Activated CD4-positive, alpha-beta T cell treated with anti-CD3 and anti-CD28 coated beads, Interleukin-2, amount 10 ng/mL, durations not matched to agents 7 days and 5 days (primary cell): Measurements from ENCODE around the gene GAS2L1. TPM values are rescaled to one million over a fixed set of nuclear protein-coding genes. Genes with fewer than 3 reads are reported as not detected.

ENCODE experiments used
- CTCF ChIA-PET: fragments of 350-600 bp; sonication (Branson Sonifier 250); formaldehyde crosslinking; loops from one replicate; lab custom pipeline; 2021; ENCODE audit warnings: antibody characterized with exemption; lab: Charles Lee
- POLR2A ChIA-PET: fragments of 350-600 bp; sonication (Branson Sonifier 250); formaldehyde crosslinking; loops from one replicate; lab custom pipeline; 2021; ENCODE audit warnings: antibody characterized with exemption; lab: Charles Lee
- DNase-seq: peaks from one replicate; pipeline ENCODE4 v3.0.0-alpha.2; 2020
- H3K27ac Mint-ChIP-seq: one replicate; pipeline ENCODE4 v1.8.0; 2021; ENCODE audit warnings: mild to moderate bottlenecking, moderate library complexity, mixed read lengths
- H3K27me3 Mint-ChIP-seq: one replicate; pipeline ENCODE4 v1.8.0; 2021; ENCODE audit warnings: mixed read lengths
- H3K36me3 Mint-ChIP-seq: one replicate; pipeline ENCODE4 v1.8.0; 2021; ENCODE audit warnings: low read depth, mixed read lengths
- H3K4me1 Mint-ChIP-seq: one replicate; pipeline ENCODE4 v1.8.0; 2021; ENCODE audit warnings: mixed read lengths
- H3K4me3 Mint-ChIP-seq: one replicate; pipeline ENCODE4 v1.8.0; 2021; ENCODE audit warnings: mild to moderate bottlenecking, moderate library complexity, mixed read lengths
- H3K9me3 Mint-ChIP-seq: one replicate; pipeline ENCODE4 v1.8.0; 2021; ENCODE audit warnings: mixed read lengths
- total RNA-seq, 2 experiments: library from RNA; stranded (reverse); gene quantifications; one replicate each; pipeline ENCODE4 v1.2.3, GENCODE V29; 2021

Gene GAS2L1
- total RNA-seq, 2 experiments from 2014 or later = 4.7 to 5.1 TPM

DNA sequence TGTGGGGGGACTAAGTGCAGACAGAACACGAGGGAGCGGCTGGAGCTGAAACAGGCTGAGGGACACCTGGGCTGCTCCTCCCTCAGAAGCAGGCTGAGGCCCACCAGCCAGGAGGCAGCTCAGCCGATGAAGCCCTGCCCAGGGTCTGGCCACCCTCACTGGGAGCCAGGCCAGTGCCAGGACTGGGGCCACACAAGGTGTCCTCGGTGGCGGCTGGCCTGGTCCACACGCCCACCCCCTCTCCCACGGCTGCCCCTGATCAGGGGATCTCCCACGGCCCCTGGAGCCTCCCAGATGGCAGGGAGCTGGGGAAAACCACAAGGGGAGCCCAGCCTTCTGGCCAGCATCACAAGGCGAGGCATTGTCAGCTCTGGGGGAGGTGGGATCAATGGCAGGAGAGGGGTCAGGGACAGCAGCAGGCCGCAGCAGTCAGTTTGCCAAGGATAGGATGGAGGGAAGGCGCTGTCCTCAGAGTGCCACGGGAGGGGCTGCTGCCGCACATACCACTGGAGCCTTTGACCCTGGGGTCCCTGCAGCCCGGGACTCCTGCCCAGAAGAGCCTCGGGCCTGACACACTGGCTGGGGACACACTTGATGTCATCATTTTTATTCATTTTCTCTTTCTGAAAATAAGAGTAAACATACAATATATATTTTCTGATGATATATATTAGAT lies 20.8 kb downstream of the GAS2L1 start:
- ChIA-PET POLR2A (no interaction called here), CTCF (interaction anchor here (1.1 kb wide), 1 partner anchor 14 kb away, joined by 3 read pairs; no protein-coding TSS in a partner anchor)
- Mint-ChIP-seq H3K27me3 (no peaks in the 10 kb centered on the region), H3K36me3 (peaks cover 8% of the 10 kb centered on the region), H3K4me3 (no peak overlapping the region), H3K4me1 (no peaks in the 10 kb centered on the region), H3K27ac (no peak overlapping the region), H3K9me3 (no peaks in the 10 kb centered on the region)
- no peak for DNase-seq

DNA sequence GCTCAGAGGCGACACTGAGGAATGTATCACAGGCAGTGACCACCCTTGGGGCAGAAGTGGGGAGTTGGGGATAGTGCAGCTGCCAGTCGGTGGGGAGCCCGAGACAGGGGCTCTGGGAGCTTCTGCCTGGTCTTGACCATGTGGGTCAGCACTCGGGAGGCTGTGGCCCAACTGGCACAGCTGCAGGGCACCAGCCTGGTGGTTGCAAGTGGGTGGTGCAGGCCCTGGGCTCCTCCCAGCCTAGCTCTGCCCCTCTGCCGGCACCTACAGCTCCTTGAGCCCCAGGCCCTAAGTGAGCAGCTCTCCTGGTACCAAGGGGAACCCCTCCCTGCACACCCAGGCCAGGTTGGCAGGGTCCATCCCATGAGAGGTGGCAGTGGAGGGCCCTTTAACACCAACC lies 21.6 kb downstream of the GAS2L1 start:
- no peaks in the 10 kb centered on the region for H3K9me3 Mint-ChIP-seq
- no peaks in the 10 kb centered on the region for H3K27me3 Mint-ChIP-seq
- H3K4me1 Mint-ChIP-seq = no peaks in the 10 kb centered on the region
- peaks cover 8% of the 10 kb centered on the region for H3K36me3 Mint-ChIP-seq
- H3K4me3 Mint-ChIP-seq = no peak overlapping the region
- ChIA-PET CTCF (interaction anchor here (0.5 to 1.1 kb wide), 2 partner anchors 15 to 1827 kb away, joined by 3 read pairs; no protein-coding TSS in a partner anchor), POLR2A (no interaction called here)
- no peak overlapping the region for H3K27ac Mint-ChIP-seq
- DNase-seq = no peak

DNA sequence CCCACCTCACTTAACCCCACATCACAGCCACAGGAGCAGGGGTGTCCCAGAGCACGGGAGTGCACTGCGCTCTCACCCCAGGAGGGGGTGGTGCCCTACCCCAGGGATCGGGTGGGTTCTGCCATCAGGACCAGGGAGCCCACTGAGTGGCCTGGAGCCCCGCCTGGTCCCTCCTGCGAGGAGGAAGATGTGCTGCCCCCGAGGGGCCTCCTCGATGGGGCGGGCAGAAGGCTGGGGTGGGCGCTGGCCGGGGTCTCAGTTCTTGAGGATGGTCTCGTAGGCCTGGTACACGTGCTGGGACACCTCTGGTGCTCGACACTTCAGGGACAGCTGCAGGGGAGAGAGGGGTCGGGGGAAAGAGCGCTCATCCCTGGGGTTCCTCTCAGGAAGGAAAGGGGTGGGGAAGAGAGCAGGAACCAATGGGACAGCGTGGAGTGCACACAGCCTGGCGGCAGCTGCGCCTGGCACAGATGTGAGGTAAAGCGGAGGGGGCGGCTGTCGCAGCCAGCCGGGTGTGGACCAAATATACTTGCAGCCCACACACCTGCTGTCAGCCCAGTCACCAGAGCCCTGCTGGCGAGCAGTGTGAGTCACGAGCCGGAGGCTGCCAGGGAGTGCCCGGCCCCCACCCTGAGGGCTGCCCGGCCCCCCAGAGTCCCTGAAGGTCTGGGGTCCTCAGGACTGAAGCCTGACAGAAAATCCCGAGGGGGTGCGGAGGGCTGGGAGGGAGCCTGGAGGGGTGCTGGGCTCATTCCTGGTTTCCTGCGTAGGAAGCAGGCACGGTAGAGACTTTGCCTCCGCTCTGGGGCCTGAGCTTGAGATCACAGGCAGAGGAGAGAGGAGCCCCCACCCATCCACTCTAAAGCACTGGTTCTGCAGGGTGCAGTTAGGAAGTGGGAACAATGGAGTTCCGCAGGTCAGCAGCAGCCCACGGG lies 22.4 kb downstream of the GAS2L1 start:
- no peaks in the 10 kb centered on the region for H3K9me3 Mint-ChIP-seq
- H3K4me1 Mint-ChIP-seq = no peaks in the 10 kb centered on the region
- H3K36me3 Mint-ChIP-seq = peaks cover 8% of the 10 kb centered on the region
- no peaks in the 10 kb centered on the region for H3K27me3 Mint-ChIP-seq
- H3K4me3 Mint-ChIP-seq = no peak overlapping the region
- ChIA-PET POLR2A (no interaction called here), CTCF (interaction anchor here (0.5 to 1.1 kb wide), 2 partner anchors 16 to 1826 kb away, joined by 3 read pairs; no protein-coding TSS in a partner anchor)
- DNase-seq = no peak
- no peak overlapping the region for H3K27ac Mint-ChIP-seq

DNA sequence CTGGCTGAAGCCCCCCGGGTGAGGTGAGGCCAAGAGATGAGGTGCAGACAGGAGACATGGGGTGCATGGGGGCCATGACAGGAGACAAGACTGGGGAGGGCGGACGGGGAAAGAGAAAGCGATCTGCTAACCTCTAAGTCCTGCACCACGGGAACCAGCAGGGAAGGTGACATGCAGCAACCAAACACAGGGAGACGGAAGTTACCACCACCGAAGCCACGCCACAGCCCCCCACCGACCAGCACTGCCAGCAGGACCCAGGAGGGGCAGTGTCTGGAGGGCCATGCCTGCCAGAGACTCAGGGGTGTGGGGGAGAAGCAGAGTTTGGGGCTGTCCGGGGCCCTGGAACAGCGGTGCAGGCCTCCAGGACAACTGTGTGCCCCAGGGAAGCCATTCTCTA lies 23.1 kb downstream of the GAS2L1 start:
- CTCF ChIA-PET = no interaction called here
- no peak overlapping the region for H3K4me3 Mint-ChIP-seq
- peaks cover 8% of the 10 kb centered on the region for H3K36me3 Mint-ChIP-seq
- H3K9me3 Mint-ChIP-seq = no peaks in the 10 kb centered on the region
- no peak for DNase-seq
- POLR2A ChIA-PET = no interaction called here
- H3K27me3 Mint-ChIP-seq = no peaks in the 10 kb centered on the region
- no peak overlapping the region for H3K27ac Mint-ChIP-seq
- no peaks in the 10 kb centered on the region for H3K4me1 Mint-ChIP-seq

DNA sequence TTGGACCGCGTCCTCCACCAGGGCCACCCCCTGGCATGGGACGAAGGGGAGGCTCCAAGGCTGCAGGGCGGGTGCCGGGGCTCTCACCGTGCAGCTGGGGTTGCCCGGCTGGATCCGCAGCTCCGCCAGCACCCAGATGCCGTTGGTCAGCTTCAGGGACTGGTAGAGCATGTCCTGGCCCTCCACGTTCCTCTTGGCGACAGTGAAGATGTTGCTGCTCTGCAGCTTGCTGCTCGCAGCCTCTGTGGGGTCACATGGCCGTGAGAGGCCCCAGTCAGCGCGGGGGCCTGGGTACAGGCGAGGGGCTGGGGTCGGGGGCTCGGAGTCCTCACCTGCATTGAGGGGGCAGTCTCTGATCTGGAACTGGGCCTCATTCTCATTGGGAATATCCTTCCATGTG lies 23.8 kb downstream of the GAS2L1 start:
- CTCF ChIA-PET = no interaction called here
- POLR2A ChIA-PET = no interaction called here
- peaks cover 11% of the 10 kb centered on the region for H3K36me3 Mint-ChIP-seq

DNA sequence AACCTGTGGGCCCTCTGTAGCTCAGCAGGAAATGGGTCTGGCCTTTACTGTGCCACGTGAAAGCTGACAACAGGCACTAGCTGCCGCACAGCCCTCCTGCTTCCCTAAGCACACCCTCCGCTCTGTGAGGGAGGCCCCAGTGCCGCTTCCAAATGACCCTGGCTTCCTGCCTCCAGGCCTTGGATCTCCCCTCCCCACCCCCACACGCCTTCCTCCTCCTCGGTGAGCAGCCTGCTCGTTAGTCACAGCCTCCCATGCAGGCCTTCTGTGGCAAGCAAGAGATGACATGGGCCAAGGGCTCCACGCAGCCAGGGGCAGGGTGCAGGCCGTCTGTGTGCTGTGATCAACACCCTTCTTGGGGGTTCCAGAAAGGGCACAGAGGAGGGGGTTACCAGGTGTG lies 24.3 kb downstream of the GAS2L1 start:
- Mint-ChIP-seq H3K27me3 (no peaks in the 10 kb centered on the region), H3K27ac (no peak overlapping the region), H3K4me3 (no peak overlapping the region), H3K36me3 (peaks cover 12% of the 10 kb centered on the region), H3K4me1 (no peaks in the 10 kb centered on the region), H3K9me3 (no peaks in the 10 kb centered on the region)
- CTCF ChIA-PET = no interaction called here
- no peak for DNase-seq
- POLR2A ChIA-PET = no interaction called here

More for the DNA sequence above, 23.8 kb downstream of the GAS2L1 start:
- H3K27me3 Mint-ChIP-seq = no peaks in the 10 kb centered on the region
- no peak for DNase-seq
- no peaks in the 10 kb centered on the region for H3K9me3 Mint-ChIP-seq
- H3K4me3 Mint-ChIP-seq = no peak overlapping the region
- no peak overlapping the region for H3K27ac Mint-ChIP-seq
- H3K4me1 Mint-ChIP-seq = no peaks in the 10 kb centered on the region

DNA sequence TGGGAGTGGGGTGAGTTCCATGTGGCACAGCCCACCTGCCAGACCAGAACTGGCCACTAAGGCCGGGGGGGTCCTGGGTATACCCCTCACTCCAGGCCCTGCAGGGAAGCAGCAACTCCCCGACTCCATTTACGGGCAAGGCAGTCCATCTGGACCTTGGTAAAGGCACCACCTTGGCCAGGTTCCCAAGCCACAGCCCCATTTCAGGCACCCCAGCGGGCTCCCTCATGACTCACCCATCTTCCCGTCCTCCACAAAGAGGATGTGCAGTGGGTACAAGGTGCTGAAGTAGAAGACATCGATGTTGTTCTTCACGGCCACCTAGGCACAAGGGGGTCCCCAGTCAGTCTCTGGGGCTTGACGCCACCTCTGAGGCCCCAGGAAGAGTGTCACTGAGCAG lies 24.8 kb downstream of the GAS2L1 start:
- no peaks in the 10 kb centered on the region for H3K27me3 Mint-ChIP-seq
- no peak overlapping the region for H3K27ac Mint-ChIP-seq
- no peaks in the 10 kb centered on the region for H3K4me1 Mint-ChIP-seq
- ChIA-PET CTCF (interaction anchor here (2.2 kb wide), 1 partner anchor 10 kb away, joined by 5 read pairs; no protein-coding TSS in a partner anchor), POLR2A (no interaction called here)
- no peak for DNase-seq
- no peaks in the 10 kb centered on the region for H3K9me3 Mint-ChIP-seq
- no peak overlapping the region for H3K4me3 Mint-ChIP-seq
- H3K36me3 Mint-ChIP-seq = peaks cover 14% of the 10 kb centered on the region

DNA sequence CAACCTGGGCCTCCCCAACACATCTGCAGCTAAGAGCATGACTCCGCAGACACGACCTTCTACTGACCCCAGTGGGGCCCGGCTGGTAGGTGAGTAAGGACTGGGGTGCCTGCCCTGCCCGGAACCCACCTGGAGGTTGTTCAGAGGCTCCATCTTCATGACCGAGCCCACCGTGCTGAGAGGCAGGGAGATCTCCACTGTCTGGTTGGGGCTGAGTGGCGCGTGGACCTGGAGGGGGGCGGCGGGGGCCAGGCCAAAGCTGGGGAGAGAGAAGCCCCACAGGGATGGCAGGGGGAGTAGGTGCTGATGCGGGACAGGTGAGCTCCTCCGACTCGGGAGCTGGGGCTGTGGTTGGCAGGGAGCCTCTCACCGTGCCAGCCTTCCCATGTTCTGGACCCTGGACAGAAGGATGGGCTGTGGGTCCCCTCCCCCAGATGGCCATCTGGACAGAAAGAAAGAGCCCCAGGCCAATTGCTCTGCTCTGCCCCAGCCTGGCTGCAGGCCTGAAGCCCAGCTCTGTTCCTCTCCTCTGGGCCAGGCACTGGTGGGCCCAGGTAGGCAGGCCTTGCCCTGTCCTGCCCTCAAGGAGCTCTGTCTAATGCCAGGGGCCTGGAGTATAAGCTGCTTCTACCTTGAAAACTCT lies 25.3 kb downstream of the GAS2L1 start:
- Mint-ChIP-seq H3K9me3 (no peaks in the 10 kb centered on the region), H3K27ac (no peak overlapping the region), H3K4me1 (no peaks in the 10 kb centered on the region), H3K27me3 (no peaks in the 10 kb centered on the region), H3K4me3 (no peak overlapping the region), H3K36me3 (peaks cover 10% of the 10 kb centered on the region)
- ChIA-PET POLR2A (no interaction called here), CTCF (interaction anchor here (2.2 kb wide), 1 partner anchor 11 kb away, joined by 5 read pairs; no protein-coding TSS in a partner anchor)
- DNase-seq = no peak

DNA sequence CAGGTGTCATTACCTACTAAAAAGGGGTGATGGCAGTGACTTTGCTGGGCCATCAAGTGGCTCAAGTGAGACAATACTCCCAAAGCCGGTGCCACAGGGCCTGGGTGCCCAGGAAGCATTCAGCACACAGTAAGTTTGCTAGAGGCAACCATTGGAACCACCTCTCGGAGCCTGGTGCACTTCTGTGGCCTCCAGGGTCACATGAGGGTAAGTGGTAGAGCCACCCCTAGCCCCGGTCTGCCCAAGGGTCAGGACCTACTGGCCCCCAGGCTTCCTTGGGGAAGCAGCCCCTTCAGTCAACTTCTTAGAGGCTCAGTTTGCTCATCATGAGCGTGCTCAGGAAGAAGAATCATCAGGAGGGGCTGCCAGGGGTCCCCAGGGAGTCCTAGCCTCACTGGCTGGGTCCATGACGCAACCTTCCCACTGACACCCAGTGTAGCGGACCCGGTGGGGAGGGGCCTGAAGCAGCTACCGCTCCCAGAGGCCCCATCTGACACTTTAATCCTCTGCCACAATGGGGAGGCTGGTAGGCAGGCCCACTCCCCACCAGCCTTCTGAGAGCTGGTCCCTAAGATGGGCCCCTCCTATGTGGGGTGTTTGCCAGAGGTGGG lies 26.5 kb downstream of the GAS2L1 start:
- ChIA-PET POLR2A (no interaction called here), CTCF (interaction anchor here (0.6 to 2.2 kb wide), 2 partner anchors 12 to 22 kb away, joined by 3 to 5 read pairs; no protein-coding TSS in a partner anchor)
- Mint-ChIP-seq H3K9me3 (no peaks in the 10 kb centered on the region), H3K36me3 (peaks cover 10% of the 10 kb centered on the region), H3K4me3 (no peak overlapping the region), H3K27ac (no peak overlapping the region), H3K4me1 (no peaks in the 10 kb centered on the region), H3K27me3 (no peaks in the 10 kb centered on the region)
- DNase-seq = no peak

DNA sequence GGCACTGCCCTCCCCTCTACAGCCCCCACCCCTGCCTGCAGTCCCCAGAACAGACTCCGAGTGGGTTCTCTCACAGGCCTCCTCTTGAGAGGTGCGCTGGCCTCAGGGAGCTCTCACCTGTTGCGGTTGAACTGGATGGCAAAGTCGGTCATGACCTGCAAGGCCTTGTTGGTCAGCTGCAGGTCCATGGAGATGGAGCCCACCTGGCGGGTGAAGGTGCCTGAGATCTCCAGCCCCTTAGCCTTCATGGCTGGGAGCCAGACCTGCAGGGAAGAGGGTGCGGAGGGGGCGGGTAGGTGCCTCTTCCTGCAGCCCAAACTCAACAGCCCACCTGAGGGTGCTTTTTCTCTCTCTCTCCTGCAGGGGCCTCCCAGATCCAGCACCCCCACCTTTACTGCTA lies 27.7 kb downstream of the GAS2L1 start:
- H3K36me3 Mint-ChIP-seq = peaks cover 15% of the 10 kb centered on the region
- DNase-seq = no peak
- no peak overlapping the region for H3K4me3 Mint-ChIP-seq
- H3K9me3 Mint-ChIP-seq = no peaks in the 10 kb centered on the region
- CTCF ChIA-PET = no interaction called here
- H3K27ac Mint-ChIP-seq = no peak overlapping the region
- POLR2A ChIA-PET = no interaction called here
- no peaks in the 10 kb centered on the region for H3K4me1 Mint-ChIP-seq
- H3K27me3 Mint-ChIP-seq = no peaks in the 10 kb centered on the region

DNA sequence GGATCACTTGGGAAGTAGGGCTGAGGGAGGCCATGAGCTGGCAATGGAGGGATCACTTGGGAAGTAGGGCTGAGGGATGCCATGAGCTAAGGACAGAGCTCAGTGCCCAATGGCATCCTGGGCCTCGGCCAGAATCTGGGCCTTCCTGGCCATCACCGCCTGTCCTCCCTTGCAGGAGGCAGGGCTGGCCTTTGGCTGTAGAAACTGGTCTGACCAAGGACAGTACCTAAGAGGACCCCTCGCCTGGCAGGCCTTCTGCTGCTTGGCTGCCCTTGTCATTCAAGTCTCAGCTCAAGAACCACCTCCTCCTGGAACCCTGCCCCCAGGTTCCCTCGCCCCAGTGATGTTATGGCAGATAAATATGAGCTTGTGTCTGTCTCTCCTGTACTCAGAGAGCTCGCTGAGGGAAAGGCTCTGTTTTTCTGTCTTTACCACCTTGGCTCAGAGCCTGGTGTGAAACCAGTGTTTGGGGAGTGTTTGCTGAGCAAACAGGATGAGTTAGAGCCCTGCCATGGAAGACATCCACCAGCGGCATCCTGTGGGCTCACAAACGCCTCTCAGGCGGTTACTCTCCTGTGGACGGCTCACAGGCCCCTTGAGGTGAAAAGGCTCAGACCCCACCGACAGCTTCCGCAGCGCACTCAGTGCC lies 28.4 kb downstream of the GAS2L1 start:
- peaks cover 15% of the 10 kb centered on the region for H3K36me3 Mint-ChIP-seq
- H3K27ac Mint-ChIP-seq = no peak overlapping the region
- POLR2A ChIA-PET = no interaction called here
- H3K27me3 Mint-ChIP-seq = no peaks in the 10 kb centered on the region
- no peaks in the 10 kb centered on the region for H3K9me3 Mint-ChIP-seq
- H3K4me3 Mint-ChIP-seq = no peak overlapping the region
- CTCF ChIA-PET = no interaction called here
- DNase-seq = no peak
- H3K4me1 Mint-ChIP-seq = no peaks in the 10 kb centered on the region

DNA sequence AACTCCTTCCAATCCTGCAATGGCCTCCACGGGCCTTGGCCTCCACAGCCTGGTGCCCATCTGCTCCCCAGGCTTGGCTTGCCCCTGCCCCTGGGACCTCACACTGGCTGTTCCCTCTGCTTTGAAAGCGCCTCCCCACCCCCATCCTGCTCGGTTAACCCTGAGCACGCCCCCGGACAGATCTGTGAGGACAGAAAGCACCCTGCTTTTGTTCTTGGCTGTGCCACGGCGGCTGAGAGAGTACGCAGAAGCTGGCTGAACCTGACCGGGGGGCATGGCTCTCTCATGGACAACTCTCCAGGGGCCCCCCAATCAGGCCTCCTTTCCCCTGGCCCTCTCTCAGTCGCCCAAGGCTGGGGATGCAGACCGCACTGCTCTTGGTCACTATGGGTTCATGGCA lies 29.2 kb downstream of the GAS2L1 start:
- DNase-seq = no peak
- Mint-ChIP-seq H3K36me3 (peaks cover 18% of the 10 kb centered on the region), H3K27ac (no peak overlapping the region), H3K4me3 (no peak overlapping the region), H3K9me3 (no peaks in the 10 kb centered on the region), H3K4me1 (no peaks in the 10 kb centered on the region), H3K27me3 (no peaks in the 10 kb centered on the region)
- CTCF ChIA-PET = no interaction called here
- POLR2A ChIA-PET = no interaction called here
